HG03342 (cell line): ENCODE results near the gene NDRG2.
"Not testable (repeated sequence)": the region's sequence is repeated elsewhere in the genome, so short reads cannot be mapped to it uniquely, and the experiment has no call there.

Experiments used
- ATAC-seq: cut with Tn5 transposase; IDR thresholded peaks from one replicate; pipeline ENCODE4 v1.9.1; 2021; ENCODE audit warnings: mild to moderate bottlenecking, moderate library complexity; ENCODE audit not compliant: unreplicated experiment

NDRG2 gene

GRCh38 chr14:21016413-21017190 lies 8.3 kb downstream of the NDRG2 start:
- ATAC-seq, result no peak

DNA sequence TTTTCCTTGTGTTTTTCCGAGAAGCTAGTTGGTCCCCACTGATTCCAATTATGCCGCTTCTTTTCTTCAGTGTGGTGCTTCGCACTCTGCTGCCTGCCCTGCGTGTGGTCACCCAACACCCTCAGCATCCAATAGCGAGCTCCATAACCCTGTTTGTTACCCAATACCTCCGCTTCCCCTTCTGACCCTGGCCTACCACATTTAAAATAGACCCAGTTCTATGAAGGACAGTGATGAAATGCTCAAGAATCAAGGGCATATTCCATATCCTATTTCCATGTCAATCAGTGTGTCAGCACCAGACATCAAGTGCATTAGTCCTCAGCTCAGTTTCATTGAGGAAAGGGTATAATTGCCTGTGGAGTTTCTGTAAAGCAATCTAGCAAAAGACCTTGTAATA lies 9.5 kb downstream of the NDRG2 start:
- no peak for ATAC-seq

- ATAC-seq, result no peak
Measured at GRCh38 chr14:21014761-21015190, 10.1 kb downstream of the NDRG2 start.

DNA sequence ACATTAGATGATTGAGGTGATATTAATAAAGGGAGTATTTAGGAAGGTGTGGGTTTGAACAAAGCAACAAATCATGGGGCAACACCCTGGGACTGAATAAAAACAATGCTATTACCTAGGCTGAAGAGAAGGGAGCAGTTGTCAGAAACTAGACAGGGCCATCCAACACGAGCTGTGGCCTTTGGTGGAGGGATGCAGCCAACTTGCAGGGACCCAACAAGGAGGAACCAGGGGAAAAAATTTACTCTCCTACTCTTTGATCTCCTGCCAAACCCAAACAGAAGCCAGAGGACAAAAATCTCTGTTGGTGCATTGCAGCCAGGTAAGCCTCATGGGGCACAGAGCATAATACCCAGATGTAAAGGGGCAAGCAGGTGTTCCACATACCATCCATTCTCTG lies 13.7 kb downstream of the NDRG2 start:
- ATAC-seq, result no peak

- ATAC-seq, result not testable (repeated sequence)
Measured at GRCh38 chr14:21009721-21010120, 15.1 kb downstream of the NDRG2 start.

- ATAC-seq, result no peak
Measured at GRCh38 chr14:21003788-21004346, 21.0 kb downstream of the NDRG2 start.

- ATAC-seq, result no peak
Measured at GRCh38 chr14:21001218-21001617, 23.6 kb downstream of the NDRG2 start.

GRCh38 chr14:20999591-20999990 lies 25.3 kb downstream of the NDRG2 start:
- no peak for ATAC-seq

GRCh38 chr14:20998674-20999366 lies 26.0 kb downstream of the NDRG2 start, which contains the start of gene SLC39A2:
Gene SLC39A2 (plus strand): TSS chr14:20999293. CDS start chr14:20999447, 154 bp downstream.
- no peak for ATAC-seq

- ATAC-seq, result no peak
Measured at GRCh38 chr14:20998139-20998538, 26.7 kb downstream of the NDRG2 start.

DNA sequence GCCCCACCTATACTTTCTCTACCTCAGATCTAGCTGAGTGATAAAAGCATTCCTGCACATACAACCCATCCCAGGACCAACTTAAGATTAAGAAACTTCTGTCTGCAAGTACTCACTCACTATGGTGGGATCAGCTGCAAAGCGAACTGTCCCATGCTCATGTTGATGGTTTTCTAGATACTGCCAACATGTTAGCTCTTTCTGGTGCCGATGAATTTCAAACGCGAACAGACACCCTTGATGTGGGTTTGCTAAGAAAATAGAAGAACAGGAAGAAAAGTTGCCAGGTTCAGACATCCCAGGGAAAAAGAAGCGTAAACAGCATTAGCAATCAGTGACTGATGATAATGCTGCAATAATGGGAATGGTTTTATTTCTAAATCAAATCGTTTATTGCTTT lies 27.3 kb downstream of the NDRG2 start:
- ATAC-seq, result no peak

DNA sequence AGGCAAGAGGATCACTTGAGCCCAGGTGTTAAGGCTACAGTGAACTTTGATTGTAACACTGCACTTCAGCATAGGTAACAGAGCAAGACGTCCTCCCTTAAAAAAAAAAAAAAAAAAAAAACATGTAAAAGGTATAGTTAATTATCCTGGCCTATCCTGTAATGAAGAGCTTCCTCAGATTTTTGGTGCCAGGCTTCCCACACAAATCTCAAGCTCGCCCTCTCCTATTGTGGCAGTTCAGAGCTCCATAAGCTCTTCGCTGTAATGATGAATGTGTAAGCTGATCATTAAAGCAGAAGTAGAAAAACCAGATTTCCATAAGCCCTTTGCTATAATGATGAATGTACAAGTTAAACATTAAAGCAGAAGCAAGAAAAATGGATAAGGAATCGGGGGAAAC lies 27.7 kb downstream of the NDRG2 start:
- ATAC-seq, result no peak

DNA sequence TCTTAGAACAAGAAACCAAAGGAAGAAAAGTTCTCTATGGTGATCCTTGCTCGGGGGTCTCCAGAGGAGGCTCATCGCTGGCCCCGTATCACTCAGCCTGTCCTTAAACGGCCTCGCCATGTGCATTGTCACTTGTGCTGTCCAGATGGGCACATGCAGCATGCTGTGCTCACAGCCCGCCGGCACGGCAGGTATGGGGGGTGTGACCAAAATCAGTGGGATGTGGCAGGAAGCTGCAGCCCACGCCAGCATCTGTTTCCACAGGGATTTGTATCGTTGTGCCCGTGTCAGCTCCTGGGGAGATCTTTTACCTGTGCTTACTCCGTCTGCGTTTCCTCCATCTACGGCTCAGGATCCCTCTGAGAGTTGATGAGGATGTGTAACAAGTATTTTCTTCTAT lies 28.3 kb downstream of the NDRG2 start:
- no peak for ATAC-seq

- peak; percentile 95 for ATAC-seq
Measured at GRCh38 chr14:20989787-20990600, 34.9 kb downstream of the NDRG2 start, which contains the start of gene METTL17. Gene METTL17 (plus strand): TSS chr14:20989980. CDS start chr14:20990003, 23 bp downstream.

GRCh38 chr14:20989471-20989786 lies 35.4 kb downstream of the NDRG2 start:
- ATAC-seq, result no peak

- no peak for ATAC-seq
Measured at GRCh38 chr14:20988717-20989470, 36.0 kb downstream of the NDRG2 start.

GRCh38 chr14:20986811-20987210 lies 38.0 kb downstream of the NDRG2 start:
- ATAC-seq, result no peak

GRCh38 chr14:20985650-20986049 lies 39.2 kb downstream of the NDRG2 start:
- not testable (repeated sequence) for ATAC-seq

- ATAC-seq, result no peak
Measured at GRCh38 chr14:20982646-20983369, 42.1 kb downstream of the NDRG2 start.

- ATAC-seq, result no peak
Measured at GRCh38 chr14:20980906-20981305, 44.0 kb downstream of the NDRG2 start.
